ENCODE results near the gene SAG. TPM values are rescaled to one million over a fixed set of nuclear protein-coding genes. Genes with fewer than 3 reads are reported as not detected.

The SAG gene
- total RNA-seq = 0.08 and 0.32 TPM in 2 replicates

- Mint-ChIP-seq H3K4me1 (ENCODE audit: low read depth) (peaks cover 4% of the 10 kb centered on the region), H3K36me3 (ENCODE audit: low read depth) (no peaks in the 10 kb centered on the region), H3K27ac (no peak within 1 kb of the TSS), H3K9me3 (no peaks in the 10 kb centered on the region), H3K4me3 (no peak within 1 kb of the TSS), H3K27me3 (ENCODE audit: insufficient read depth) (peaks cover 4% of the 10 kb centered on the region)
- no peak for DNase-seq (ENCODE audit: low spot score)
- intact Hi-C loops (cut with micrococcal nuclease) = no loop called here
Measured at GRCh38 chr2:233307565-233307964, at the start of gene SAG. Gene SAG (plus strand): TSS chr2:233307816. CDS start chr2:233309190, 1,374 bp downstream.

GRCh38 chr2:233258211-233258610 is 49.4 kb upstream of the SAG start:
- intact Hi-C loops (cut with micrococcal nuclease) = loop anchor here (10.0 kb wide), 1 partner anchor 597 kb away; the partner anchor contains the start of gene HJURP

GRCh38 chr2:233259730-233260129 is 47.9 kb upstream of the SAG start:
- Mint-ChIP-seq H3K9me3 (no peaks in the 10 kb centered on the region), H3K27me3 (ENCODE audit: insufficient read depth) (no peaks in the 10 kb centered on the region), H3K4me3 (no peak overlapping the region), H3K36me3 (ENCODE audit: low read depth) (peaks cover 71% of the 10 kb centered on the region), H3K4me1 (ENCODE audit: low read depth) (peaks cover 62% of the 10 kb centered on the region), H3K27ac (peak overlapping the region; percentile 70)
- intact Hi-C loops (cut with micrococcal nuclease) = loop anchor here (10.0 kb wide), 2 partner anchors 305 to 595 kb away; partner anchors contain the start of genes HJURP and USP40
- no peak for DNase-seq (ENCODE audit: low spot score)

More at GRCh38 chr2:233258211-233258610, 49.4 kb upstream of the SAG start:
- peaks cover 66% of the 10 kb centered on the region for H3K36me3 Mint-ChIP-seq (ENCODE audit: low read depth)
- no peaks in the 10 kb centered on the region for H3K9me3 Mint-ChIP-seq
- no peak overlapping the region for H3K4me3 Mint-ChIP-seq
- no peaks in the 10 kb centered on the region for H3K27me3 Mint-ChIP-seq (ENCODE audit: insufficient read depth)
- peaks cover 72% of the 10 kb centered on the region for H3K4me1 Mint-ChIP-seq (ENCODE audit: low read depth)
- H3K27ac Mint-ChIP-seq = no peak overlapping the region
- DNase-seq (ENCODE audit: low spot score) = no peak

- Mint-ChIP-seq H3K4me3 (no peak overlapping the region), H3K4me1 (ENCODE audit: low read depth) (peaks cover 55% of the 10 kb centered on the region), H3K36me3 (ENCODE audit: low read depth) (peaks cover 70% of the 10 kb centered on the region), H3K9me3 (no peaks in the 10 kb centered on the region), H3K27ac (no peak overlapping the region), H3K27me3 (ENCODE audit: insufficient read depth) (no peaks in the 10 kb centered on the region)
- intact Hi-C loops (cut with micrococcal nuclease) = loop anchor here (10.0 kb wide), 1 partner anchor 304 kb away; the partner anchor contains the start of gene USP40
- no peak for DNase-seq (ENCODE audit: low spot score)
Measured at GRCh38 chr2:233260661-233261060, 47.0 kb upstream of the SAG start.

- Mint-ChIP-seq H3K9me3 (no peaks in the 10 kb centered on the region), H3K36me3 (ENCODE audit: low read depth) (peaks cover 73% of the 10 kb centered on the region), H3K27me3 (ENCODE audit: insufficient read depth) (no peaks in the 10 kb centered on the region), H3K27ac (peak overlapping the region; percentile 76), H3K4me1 (ENCODE audit: low read depth) (peaks cover 64% of the 10 kb centered on the region), H3K4me3 (no peak overlapping the region)
- intact Hi-C loops (cut with micrococcal nuclease) = loop anchor here (10.0 kb wide), 1 partner anchor 303 kb away; the partner anchor contains the start of gene USP40
- DNase-seq (ENCODE audit: low spot score) = no peak
Measured at GRCh38 chr2:233261819-233262555, 45.6 kb upstream of the SAG start.

GRCh38 chr2:233262562-233262961 is 45.1 kb upstream of the SAG start:
- Mint-ChIP-seq H3K9me3 (no peaks in the 10 kb centered on the region), H3K4me1 (ENCODE audit: low read depth) (peaks cover 70% of the 10 kb centered on the region), H3K4me3 (no peak overlapping the region), H3K36me3 (ENCODE audit: low read depth) (peaks cover 71% of the 10 kb centered on the region), H3K27ac (peak overlapping the region; percentile 76), H3K27me3 (ENCODE audit: insufficient read depth) (no peaks in the 10 kb centered on the region)
- intact Hi-C loops (cut with micrococcal nuclease) = loop anchor here (10.0 kb wide), 1 partner anchor 302 kb away; the partner anchor contains the start of gene USP40
- DNase-seq (ENCODE audit: low spot score) = no peak

GRCh38 chr2:233263045-233263570 is 44.5 kb upstream of the SAG start:
- Mint-ChIP-seq H3K9me3 (no peaks in the 10 kb centered on the region), H3K4me1 (ENCODE audit: low read depth) (peaks cover 72% of the 10 kb centered on the region), H3K27me3 (ENCODE audit: insufficient read depth) (no peaks in the 10 kb centered on the region), H3K27ac (no peak overlapping the region), H3K36me3 (ENCODE audit: low read depth) (peaks cover 73% of the 10 kb centered on the region), H3K4me3 (no peak overlapping the region)
- intact Hi-C loops (cut with micrococcal nuclease) = loop anchor here (10.0 kb wide), 1 partner anchor 302 kb away; the partner anchor contains the start of gene USP40
- DNase-seq (ENCODE audit: low spot score) = no peak

- Mint-ChIP-seq H3K4me1 (ENCODE audit: low read depth) (peaks cover 72% of the 10 kb centered on the region), H3K9me3 (no peaks in the 10 kb centered on the region), H3K4me3 (no peak overlapping the region), H3K27me3 (ENCODE audit: insufficient read depth) (no peaks in the 10 kb centered on the region), H3K36me3 (ENCODE audit: low read depth) (peaks cover 72% of the 10 kb centered on the region), H3K27ac (no peak overlapping the region)
- intact Hi-C loops (cut with micrococcal nuclease) = loop anchor here (5.0 to 10.0 kb wide), 2 partner anchors 300 to 412 kb away; partner anchors contain the start of gene USP40
- DNase-seq (ENCODE audit: low spot score) = no peak
Measured at GRCh38 chr2:233264667-233265066, 42.9 kb upstream of the SAG start.

GRCh38 chr2:233265899-233266431 is 41.7 kb upstream of the SAG start:
- intact Hi-C loops (cut with micrococcal nuclease) = loop anchor here (5.0 to 10.0 kb wide), 2 partner anchors 299 to 414 kb away; partner anchors contain the start of gene USP40
- Mint-ChIP-seq H3K9me3 (no peaks in the 10 kb centered on the region), H3K4me1 (ENCODE audit: low read depth) (peaks cover 76% of the 10 kb centered on the region), H3K36me3 (ENCODE audit: low read depth) (peaks cover 76% of the 10 kb centered on the region), H3K4me3 (no peak overlapping the region), H3K27me3 (ENCODE audit: insufficient read depth) (no peaks in the 10 kb centered on the region), H3K27ac (peak overlapping the region; percentile 74)
- no peak for DNase-seq (ENCODE audit: low spot score)

GRCh38 chr2:233266481-233266880 is 41.1 kb upstream of the SAG start:
- H3K27me3 Mint-ChIP-seq (ENCODE audit: insufficient read depth) = no peaks in the 10 kb centered on the region
- H3K4me1 Mint-ChIP-seq (ENCODE audit: low read depth) = peaks cover 76% of the 10 kb centered on the region
- H3K4me3 Mint-ChIP-seq = peak overlapping the region; percentile 23
- intact Hi-C loops (cut with micrococcal nuclease) = loop anchor here (5.0 to 10.0 kb wide), 2 partner anchors 298 to 414 kb away; partner anchors contain the start of gene USP40
- peaks cover 75% of the 10 kb centered on the region for H3K36me3 Mint-ChIP-seq (ENCODE audit: low read depth)
- H3K9me3 Mint-ChIP-seq = no peaks in the 10 kb centered on the region
- no peak for DNase-seq (ENCODE audit: low spot score)
- peak overlapping the region; percentile 74 for H3K27ac Mint-ChIP-seq

- Mint-ChIP-seq H3K4me1 (ENCODE audit: low read depth) (peaks cover 76% of the 10 kb centered on the region), H3K27ac (peak overlapping the region; percentile 95), H3K36me3 (ENCODE audit: low read depth) (peaks cover 72% of the 10 kb centered on the region), H3K4me3 (peak overlapping the region; percentile 54), H3K27me3 (ENCODE audit: insufficient read depth) (no peaks in the 10 kb centered on the region), H3K9me3 (no peaks in the 10 kb centered on the region)
- intact Hi-C loops (cut with micrococcal nuclease) = loop anchor here (1.0 to 10.0 kb wide), 7 partner anchors 15 to 415 kb away; partner anchors contain the start of genes DGKD and USP40
- peak; percentile 83 for DNase-seq (ENCODE audit: low spot score)
Measured at GRCh38 chr2:233267516-233268245, 39.9 kb upstream of the SAG start.

- H3K9me3 Mint-ChIP-seq = no peaks in the 10 kb centered on the region
- H3K27me3 Mint-ChIP-seq (ENCODE audit: insufficient read depth) = no peaks in the 10 kb centered on the region
- peak overlapping the region; percentile 79 for H3K4me3 Mint-ChIP-seq
- DNase-seq (ENCODE audit: low spot score) = peak; percentile 16
- peak overlapping the region; percentile 95 for H3K27ac Mint-ChIP-seq
- peaks cover 76% of the 10 kb centered on the region for H3K36me3 Mint-ChIP-seq (ENCODE audit: low read depth)
- peaks cover 83% of the 10 kb centered on the region for H3K4me1 Mint-ChIP-seq (ENCODE audit: low read depth)
- intact Hi-C loops (cut with micrococcal nuclease) = no loop called here
Measured at GRCh38 chr2:233270366-233270765, 37.2 kb upstream of the SAG start.
